Measurements from ENCODE around the gene GSTA2. TPM values are rescaled to one million over a fixed set of nuclear protein-coding genes. Genes with fewer than 3 reads are reported as not detected.
A peak's percentile ranks its signal among the peaks of the same experiment; 100 is the strongest.

Gene GSTA2
- total and polyA plus RNA-seq, 2 of the 13 experiments (the other 11 are each of a cell fraction or from before 2014, with no cell fraction given) = 0.75 to 13.7 TPM

GRCh38 chr6:52728394-52728793 is 34.9 kb downstream of the GSTA2 start (continued):
- TF ChIP-seq AFF4 (CRISPR knock-in tag; IDR thresholded peaks at IDR 0.05) = no peak
- TF ChIP-seq ZNF121 (CRISPR knock-in tag; IDR thresholded peaks at IDR 0.05) = no peak

GRCh38 chr6:52727908-52728307 is 35.4 kb downstream of the GSTA2 start:
- H3K4me2 ChIP-seq (ENCODE audit: low read depth, low read length) = no peak overlapping the region
- H3K4me1 ChIP-seq (ENCODE audit: insufficient read depth, low read length) = peaks cover 70% of the 10 kb centered on the region
- POLR2A ChIA-PET = interaction anchor here (1.6 kb wide), 1 partner anchor 11 kb away, joined by 3 read pairs; no protein-coding TSS in a partner anchor
- no peak overlapping the region for H2AFZ ChIP-seq (ENCODE audit: low read length)
- H3K9ac ChIP-seq (ENCODE audit: insufficient read depth, low read depth, low read length) = no peak overlapping the region
- in situ Hi-C loops (cut with HindIII; ENCODE audit: extremely low pct_ligation_motif_present, low pct_unique_long_range_greater_than_20kb) (no loop called here), intact Hi-C loops (cut with micrococcal nuclease; ENCODE audit: unreplicated experiment) (loop anchor here (5.0 to 10.0 kb wide), 2 partner anchors 34 to 187 kb away; partner anchors contain the start of gene GSTA2)
- no peaks in the 10 kb centered on the region for H4K20me1 ChIP-seq (ENCODE audit: insufficient read depth, low read length)
- H3K4me3 ChIP-seq (replicated peaks in 1 of 3; ENCODE audit: insufficient read depth in 1 of 3, low read depth in 2 of 3, low read length in 3 of 3) = no peak overlapping the region
- peak overlapping the region; percentile 94 for H3K27ac ChIP-seq (ENCODE audit: extremely low read length, insufficient read depth, low read length)
- H3K27me3 ChIP-seq (ENCODE audit: control insufficient read depth in 1 of 2, insufficient read depth in 2 of 2, low read length in 2 of 2) = no peaks in the 10 kb centered on the region
- 97% methylated on average over 2 of the region's 2 CpGs for WGBS (ENCODE audit: low lambda C conversion rate)
- ATAC-seq = no peak
- no peak for FAIRE-seq
- H3K79me2 ChIP-seq (ENCODE audit: insufficient read depth, low read length) = no peaks in the 10 kb centered on the region
- TF ChIP-seq POGZ (CRISPR knock-in tag; IDR thresholded peaks at IDR 0.05) (0 out of 2 replicates have a peak, but pooled peaks have one; percentile 25), ZGPAT (CRISPR knock-in tag; IDR thresholded peaks at IDR 0.05) (0 out of 2 replicates have a peak, but pooled peaks have one; percentile 19), ZNF350 (CRISPR knock-in tag; IDR thresholded peaks at IDR 0.05; ENCODE audit: borderline replicate concordance, low read depth) (no peak)
- H3K36me3 ChIP-seq (replicated peaks in 1 of 2; ENCODE audit: control insufficient read depth in 1 of 2, insufficient read depth in 2 of 2, low read length in 2 of 2) = no peaks in the 10 kb centered on the region
- CTCF ChIA-PET (ENCODE audit: low intra/inter-chr PET ratio, low total read pairs) = no interaction called here
- no TSS peak for BruUV-seq (replicated peaks)
- no peaks in the 10 kb centered on the region for H3K9me3 ChIP-seq (ENCODE audit: low read length)
- DNase-seq (ENCODE audit: low spot score) = no peak
